Measurements from ENCODE around the gene ARL8A.

GRCh38 chr1:202161151-202162046 lies 16.9 kb upstream of the ARL8A start:
- TF ChIP-seq POLR2A (IDR thresholded peaks at IDR 0.05; ENCODE audit: low read depth) (no peak), CTCF (IDR thresholded peaks at IDR 0.05) (no peak), POLR2AphosphoS5 (IDR thresholded peaks at IDR 0.05) (no peak), EP300 (IDR thresholded peaks at IDR 0.05) (no peak)
